Measurements from ENCODE around the gene AKAP9. TPM values are rescaled to one million over a fixed set of nuclear protein-coding genes. Genes with fewer than 3 reads are reported as not detected.
A peak's percentile ranks its signal among the peaks of the same experiment; 100 is the strongest.
"Not testable (repeated sequence)": the region's sequence is repeated elsewhere in the genome, so short reads cannot be mapped to it uniquely, and the experiment has no call there.

Gene AKAP9
- polyA plus RNA-seq, 6 donors from 2014 or later: 18.2 to 52.9 (median 21.0) TPM

- peaks cover 11 to 13% of the 10 kb centered on the region in 2 donors for H3K36me3 Mint-ChIP-seq
- H3K4me1 Mint-ChIP-seq: peaks cover 8 to 13% (median 9%) of the 10 kb centered on the region in 3 donors
- no peaks in the 10 kb centered on the region for H3K9me3 Mint-ChIP-seq
- no peaks in the 10 kb centered on the region for H3K27me3 Mint-ChIP-seq
- peak overlapping the region in 1 of 6 donors; percentile 9 for H3K27ac Mint-ChIP-seq
- DNase-seq (no peak), ATAC-seq (ENCODE audit: low read depth in 2 of 2) (no peak)
- H3K4me3 Mint-ChIP-seq: no peak overlapping the region
Observed at GRCh38 chr7:92061154-92061553, 120.5 kb downstream of the AKAP9 start.

GRCh38 chr7:92064438-92065029 lies 123.9 kb downstream of the AKAP9 start:
- H3K4me3 Mint-ChIP-seq: no peak overlapping the region
- peaks cover 31 to 32% of the 10 kb centered on the region in 2 donors for H3K36me3 Mint-ChIP-seq

GRCh38 chr7:92071032-92071431 lies 130.4 kb downstream of the AKAP9 start:
- ATAC-seq (ENCODE audit: low read depth in 2 of 2): no peak
- Mint-ChIP-seq H3K4me3 (no peak overlapping the region), H3K9me3 (no peaks in the 10 kb centered on the region), H3K27ac (no peak overlapping the region), H3K4me1 (no peaks in the 10 kb centered on the region), H3K36me3 (peaks cover 38 to 42% of the 10 kb centered on the region in 2 donors), H3K27me3 (no peaks in the 10 kb centered on the region)
- DNase-seq: no peak

More at GRCh38 chr7:92064438-92065029, 123.9 kb downstream of the AKAP9 start:
- Mint-ChIP-seq H3K27ac (no peak overlapping the region), H3K4me1 (no peaks in the 10 kb centered on the region), H3K27me3 (no peaks in the 10 kb centered on the region), H3K9me3 (no peaks in the 10 kb centered on the region)
- ATAC-seq (ENCODE audit: low read depth in 2 of 2): no peak
- DNase-seq: no peak

- no peak overlapping the region for H3K27ac Mint-ChIP-seq
- ATAC-seq (ENCODE audit: low read depth in 2 of 2) (no peak), DNase-seq (no peak)
- peaks cover 35 to 36% of the 10 kb centered on the region in 2 donors for H3K36me3 Mint-ChIP-seq
- no peaks in the 10 kb centered on the region for H3K4me1 Mint-ChIP-seq
- no peaks in the 10 kb centered on the region for H3K9me3 Mint-ChIP-seq
- no peaks in the 10 kb centered on the region for H3K27me3 Mint-ChIP-seq
- H3K4me3 Mint-ChIP-seq: no peak overlapping the region
Observed at GRCh38 chr7:92072121-92072520, 131.5 kb downstream of the AKAP9 start.

DNA sequence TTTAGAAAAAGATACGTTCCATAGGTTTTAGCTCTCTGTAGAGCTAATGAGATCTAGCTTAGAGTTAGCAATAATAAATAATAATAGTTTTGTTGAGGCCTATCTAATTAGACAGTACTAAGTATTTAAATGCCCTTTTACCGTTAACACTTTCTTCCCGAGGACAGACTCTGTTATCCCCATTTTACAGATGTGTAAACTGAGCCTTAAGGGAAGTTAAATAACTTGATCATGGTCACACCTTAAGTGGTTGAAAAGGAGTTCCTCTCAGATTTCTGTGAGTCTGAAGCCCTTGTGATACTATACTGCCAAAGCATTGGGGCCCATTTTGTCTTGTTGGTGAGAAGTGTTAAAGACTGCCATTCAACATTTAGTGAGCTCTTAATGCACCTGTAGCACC lies 132.0 kb downstream of the AKAP9 start:
- ATAC-seq (ENCODE audit: low read depth in 2 of 2) (no peak), DNase-seq (no peak)
- Mint-ChIP-seq H3K27ac (no peak overlapping the region), H3K36me3 (peaks cover 29 to 30% of the 10 kb centered on the region in 2 donors), H3K4me3 (no peak overlapping the region), H3K9me3 (no peaks in the 10 kb centered on the region), H3K27me3 (no peaks in the 10 kb centered on the region), H3K4me1 (no peaks in the 10 kb centered on the region)

DNA sequence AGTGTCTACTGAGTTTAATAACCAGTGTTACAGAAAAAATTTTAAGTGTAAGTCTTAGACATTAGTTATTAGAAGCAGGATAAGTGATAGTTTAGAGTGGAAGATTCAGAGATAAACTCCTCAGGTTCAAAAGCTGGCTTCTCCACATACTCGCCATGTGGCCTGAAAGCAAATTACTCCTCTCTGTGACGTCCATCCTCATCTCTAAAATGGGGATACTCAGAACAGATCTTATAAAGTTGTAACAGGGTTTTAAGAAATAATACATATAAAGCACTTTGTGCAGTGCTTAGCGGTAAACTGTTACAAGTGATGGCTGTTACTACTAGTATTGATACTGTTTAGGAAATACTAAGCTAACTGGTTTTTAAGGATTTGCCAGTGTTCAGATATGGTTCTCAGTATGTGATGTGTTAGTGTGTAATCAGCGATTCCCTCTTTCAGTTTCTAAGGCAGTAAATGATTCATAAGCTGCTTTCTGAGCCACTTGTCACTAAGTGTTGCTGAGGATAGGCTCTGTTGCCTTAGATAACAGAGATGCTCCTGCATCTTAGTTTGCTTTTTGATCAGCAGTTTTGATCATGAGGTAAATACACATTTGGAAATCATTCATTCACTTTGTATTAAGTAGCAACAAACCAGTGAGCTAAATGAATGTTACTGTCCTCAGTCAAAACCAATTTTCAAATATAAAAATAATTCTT lies 134.9 kb downstream of the AKAP9 start:
- Mint-ChIP-seq H3K9me3 (no peaks in the 10 kb centered on the region), H3K27ac (no peak overlapping the region), H3K4me3 (no peak overlapping the region), H3K27me3 (no peaks in the 10 kb centered on the region), H3K36me3 (peaks cover 25 to 39% of the 10 kb centered on the region in 2 donors), H3K4me1 (no peaks in the 10 kb centered on the region)
- no peak for DNase-seq
- no peak for ATAC-seq (ENCODE audit: low read depth in 2 of 2)

DNA sequence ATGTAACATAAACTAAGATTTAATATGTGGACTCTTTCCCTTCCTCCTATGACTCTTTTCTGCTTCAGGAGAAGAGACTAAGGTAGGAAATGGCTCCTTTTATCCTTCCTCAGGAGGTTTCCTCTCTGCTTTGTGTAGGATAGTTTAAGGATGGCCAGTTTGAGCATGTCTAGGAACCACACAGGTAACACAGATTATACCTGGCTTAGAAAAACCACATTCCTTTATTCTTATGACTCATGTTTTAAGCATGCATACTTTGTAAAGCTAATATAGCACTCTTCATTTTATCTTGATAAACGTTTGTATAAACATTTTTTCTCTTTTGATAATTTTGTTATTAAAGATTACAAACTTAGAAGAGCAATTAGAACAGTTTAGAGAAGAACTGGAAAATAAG lies 135.8 kb downstream of the AKAP9 start:
- peaks cover 25 to 31% of the 10 kb centered on the region in 2 donors for H3K36me3 Mint-ChIP-seq
- ATAC-seq (ENCODE audit: low read depth in 2 of 2) (no peak), DNase-seq (no peak)
- no peaks in the 10 kb centered on the region for H3K27me3 Mint-ChIP-seq
- H3K9me3 Mint-ChIP-seq: no peaks in the 10 kb centered on the region
- peak overlapping the region in 1 of 6 donors; percentile 81 for H3K27ac Mint-ChIP-seq
- no peaks in the 10 kb centered on the region for H3K4me1 Mint-ChIP-seq
- peak overlapping the region in 1 of 8 donors; percentile 29 for H3K4me3 Mint-ChIP-seq

DNA sequence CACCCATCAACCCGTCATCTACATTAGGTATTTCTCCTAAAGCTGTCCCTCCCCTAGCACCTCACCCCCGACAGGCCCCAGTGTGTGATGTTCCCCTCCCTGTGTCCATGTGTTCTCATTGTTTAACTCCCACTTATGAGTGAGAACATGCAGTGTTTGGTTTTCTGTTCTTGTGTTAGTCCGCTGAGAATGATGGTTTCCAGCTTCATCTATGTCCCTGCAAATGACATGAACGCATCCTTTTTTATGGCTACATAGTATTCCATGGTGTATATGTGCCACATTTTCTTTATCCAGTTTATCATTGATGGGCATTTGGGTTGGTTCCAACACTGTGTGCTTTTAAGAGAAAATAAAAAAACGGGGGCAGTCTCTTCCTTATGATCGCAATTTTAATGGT lies 143.3 kb downstream of the AKAP9 start:
- H3K27ac Mint-ChIP-seq; H3K9me3 Mint-ChIP-seq; H3K4me3 Mint-ChIP-seq; ATAC-seq (ENCODE audit: low read depth in 2 of 2); H3K27me3 Mint-ChIP-seq; H3K4me1 Mint-ChIP-seq; DNase-seq: not testable (repeated sequence)
- H3K36me3 Mint-ChIP-seq: peaks cover 31 to 55% of the 10 kb centered on the region in 2 donors

- peaks cover 0 to 3% (median 0%) of the 10 kb centered on the region in 7 donors for H3K9me3 Mint-ChIP-seq
- DNase-seq: no peak
- no peaks in the 10 kb centered on the region for H3K4me1 Mint-ChIP-seq
- H3K27ac Mint-ChIP-seq: no peak overlapping the region
- no peak for ATAC-seq (ENCODE audit: low read depth in 2 of 2)
- H3K27me3 Mint-ChIP-seq: no peaks in the 10 kb centered on the region
- no peak overlapping the region for H3K4me3 Mint-ChIP-seq
- H3K36me3 Mint-ChIP-seq: peaks cover 33 to 60% of the 10 kb centered on the region in 2 donors
Observed at GRCh38 chr7:92088266-92088665, 147.6 kb downstream of the AKAP9 start.

GRCh38 chr7:92092210-92092609 lies 151.5 kb downstream of the AKAP9 start:
- H3K36me3 Mint-ChIP-seq: peaks cover 35 to 41% of the 10 kb centered on the region in 2 donors
- ATAC-seq (ENCODE audit: low read depth in 2 of 2): no peak
- H3K27ac Mint-ChIP-seq: no peak overlapping the region
- H3K9me3 Mint-ChIP-seq: peaks cover 0 to 2% (median 0%) of the 10 kb centered on the region in 7 donors
- no peak for DNase-seq
- H3K4me1 Mint-ChIP-seq: no peaks in the 10 kb centered on the region
- no peak overlapping the region for H3K4me3 Mint-ChIP-seq
- no peaks in the 10 kb centered on the region for H3K27me3 Mint-ChIP-seq

DNA sequence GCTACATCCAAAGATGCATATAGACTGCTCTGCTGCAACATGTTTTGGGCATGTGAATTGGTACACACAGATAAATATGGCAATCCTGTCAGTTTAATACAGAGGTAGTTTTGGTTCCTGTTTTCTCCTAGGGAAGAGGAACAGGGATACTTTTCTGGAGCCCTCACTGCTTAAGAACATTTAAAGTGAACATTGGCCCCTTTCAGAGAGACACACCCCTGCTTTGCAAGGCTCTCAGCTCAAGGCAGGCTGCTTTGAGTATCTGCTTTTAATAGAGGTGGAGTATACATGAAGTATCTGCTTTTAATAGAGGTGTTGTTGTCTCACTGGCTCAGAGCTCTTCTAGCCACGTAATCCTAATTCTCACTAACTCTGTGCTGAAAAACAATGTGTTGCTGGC lies 154.7 kb downstream of the AKAP9 start:
- Mint-ChIP-seq H3K4me1 (no peaks in the 10 kb centered on the region), H3K36me3 (peaks cover 35 to 39% of the 10 kb centered on the region in 2 donors)
- no peak for DNase-seq

GRCh38 chr7:92100534-92100933 lies 159.9 kb downstream of the AKAP9 start:
- Mint-ChIP-seq H3K9me3 (no peaks in the 10 kb centered on the region), H3K27ac (no peak overlapping the region), H3K36me3 (peaks cover 41 to 44% of the 10 kb centered on the region in 2 donors), H3K27me3 (no peaks in the 10 kb centered on the region), H3K4me3 (no peak overlapping the region), H3K4me1 (no peaks in the 10 kb centered on the region)
- no peak for ATAC-seq (ENCODE audit: low read depth in 2 of 2)
- DNase-seq: no peak

More for the DNA sequence above, 154.7 kb downstream of the AKAP9 start:
- ATAC-seq (ENCODE audit: low read depth in 2 of 2): no peak
- H3K4me3 Mint-ChIP-seq: no peak overlapping the region
- no peaks in the 10 kb centered on the region for H3K27me3 Mint-ChIP-seq
- peaks cover 0 to 1% (median 0%) of the 10 kb centered on the region in 7 donors for H3K9me3 Mint-ChIP-seq
- peak overlapping the region in 1 of 6 donors; percentile 32 for H3K27ac Mint-ChIP-seq

DNA sequence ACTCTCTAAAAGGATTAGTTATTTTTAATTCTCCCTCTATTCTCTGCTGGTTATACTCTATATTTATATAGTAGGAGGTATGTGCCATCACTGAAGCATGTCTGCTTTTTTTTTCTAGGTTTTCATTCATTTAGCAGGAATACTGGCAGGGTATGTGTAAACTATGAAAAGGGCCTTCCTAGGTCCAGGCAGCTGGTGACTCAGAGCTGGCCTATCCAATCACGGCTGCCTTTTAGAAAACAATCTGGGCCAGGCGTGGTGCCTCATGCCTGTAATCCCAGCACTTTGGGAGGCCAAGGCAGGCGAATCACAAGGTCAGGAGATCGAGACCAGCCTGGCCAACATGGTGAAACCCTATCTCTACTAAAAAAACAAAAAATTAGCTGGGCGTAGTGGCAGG lies 162.2 kb downstream of the AKAP9 start:
- not testable (repeated sequence) for H3K27me3 Mint-ChIP-seq; H3K4me3 Mint-ChIP-seq; H3K4me1 Mint-ChIP-seq; H3K9me3 Mint-ChIP-seq; ATAC-seq (ENCODE audit: low read depth in 2 of 2); DNase-seq
- H3K27ac Mint-ChIP-seq: peak overlapping the region in 1 of 6 donors; percentile 55
- peaks cover 32% of the 10 kb centered on the region in 2 donors for H3K36me3 Mint-ChIP-seq

DNA sequence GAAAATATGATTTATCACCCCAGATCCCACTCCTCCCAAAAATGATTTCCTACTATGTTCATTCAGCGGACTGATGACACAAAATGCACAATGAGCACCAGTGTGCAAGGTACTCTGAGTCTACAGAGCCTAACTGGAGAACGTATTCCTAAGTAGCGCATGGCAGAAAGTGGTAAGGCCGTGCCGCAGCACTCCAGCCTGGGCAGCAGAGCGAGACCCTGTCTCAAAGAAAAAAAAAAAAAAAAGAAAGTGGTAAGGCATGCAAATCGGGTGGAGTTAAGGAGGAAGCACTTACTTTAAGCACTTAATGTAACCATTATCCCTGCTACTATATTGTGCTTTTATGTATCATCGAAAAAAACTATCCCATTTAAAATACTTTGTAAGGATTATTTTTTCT lies 168.2 kb downstream of the AKAP9 start:
- Mint-ChIP-seq H3K36me3 (peaks cover 12 to 13% of the 10 kb centered on the region in 2 donors), H3K27ac (peak overlapping the region in 2 of 6 donors; percentile 61 to 83)

More for the DNA sequence above, 168.2 kb downstream of the AKAP9 start:
- Mint-ChIP-seq H3K4me3 (no peak overlapping the region), H3K4me1 (peaks cover 0 to 12% (median 9%) of the 10 kb centered on the region in 3 donors), H3K9me3 (no peaks in the 10 kb centered on the region), H3K27me3 (no peaks in the 10 kb centered on the region)
- DNase-seq: no peak
- ATAC-seq (ENCODE audit: low read depth in 2 of 2): peak; percentile 37 to 42

Data from naive B cell (primary cell).